DND-41 (cell line): ENCODE data around the gene THSD4.

Experiments
- ATAC-seq: fragments of 200-7000 bp; cut with Tn5 transposase; 3 replicates; pipeline ENCODE4 v1.9.1; 2021; ENCODE audit warnings: low read depth; ENCODE audit not compliant: insufficient read depth
- DNase-seq: peaks from one replicate; pipeline ENCODE4 v3.0.0-alpha.2; 2020
- H2AFZ ChIP-seq: 2 replicates; pipeline ENCODE4 v1.6.0; 2012; ENCODE audit warnings: low read depth, low read length
- H3K27ac ChIP-seq: 2 replicates; pipeline ENCODE4 v1.5.1; 2012; ENCODE audit warnings: low read length, inconsistent platforms
- H3K27me3 ChIP-seq: fragments of 200-600 bp; sonication (generic); 2 replicates; pipeline ENCODE4 v1.6.0; 2012; ENCODE audit warnings: low read length, mild to moderate bottlenecking, inconsistent platforms; ENCODE audit not compliant: insufficient read depth, poor library complexity
- H3K36me3 ChIP-seq: 2 replicates; pipeline ENCODE4 v1.5.1; 2012; ENCODE audit warnings: low read length, inconsistent platforms; ENCODE audit not compliant: insufficient read depth
- H3K4me1 ChIP-seq: 2 replicates; pipeline ENCODE4 v1.5.1; 2012; ENCODE audit warnings: mild to moderate bottlenecking, low read length; ENCODE audit not compliant: insufficient read depth
- H3K4me2 ChIP-seq: 2 replicates; pipeline ENCODE4 v1.6.0; 2012; ENCODE audit warnings: mild to moderate bottlenecking, moderate library complexity, low read length, inconsistent platforms; ENCODE audit not compliant: insufficient read depth
- H3K4me3 ChIP-seq, 2 experiments: fragments of 200-600 bp in 1 of 2; shearing (Covaris generic) in 1 of 2; 2 replicates each; pipeline ENCODE4 v1.5.1; 2012 to 2016; ENCODE audit warnings: inconsistent platforms in 2 of 2, low read length in 2 of 2, mild to moderate bottlenecking in 2 of 2, low read depth in 1 of 2, moderate library complexity in 1 of 2
- H3K79me2 ChIP-seq: 2 replicates; pipeline ENCODE4 v1.6.0; 2012; ENCODE audit warnings: low read length, inconsistent platforms; ENCODE audit not compliant: insufficient read depth
- H3K9ac ChIP-seq: 2 replicates; pipeline ENCODE4 v1.6.0; 2012; ENCODE audit warnings: low read depth, mild to moderate bottlenecking, inconsistent platforms, low read length, moderate library complexity
- H3K9me3 ChIP-seq: 2 replicates; pipeline ENCODE4 v1.5.1; 2012; ENCODE audit warnings: low read length, moderate library complexity, mild to moderate bottlenecking, inconsistent platforms; ENCODE audit not compliant: insufficient read depth, severe bottlenecking
- H4K20me1 ChIP-seq: 2 replicates; pipeline ENCODE4 v1.6.0; 2012; ENCODE audit warnings: low read length; ENCODE audit not compliant: insufficient read depth
- EZH2 ChIP-seq: IDR thresholded peaks from 3 replicates; pipeline ENCODE4 v1.6.1; 2012; ENCODE audit warnings: borderline replicate concordance, low read depth, mild to moderate bottlenecking, moderate library complexity, low read length, inconsistent platforms; ENCODE audit not compliant: severe bottlenecking
- TF ChIP-seq, protein P1 (sequence below): IDR thresholded peaks from 2 replicates; pipeline ENCODE4 v1.5.1; 2012; ENCODE audit warnings: borderline replicate concordance, low read length, moderate library complexity, mild to moderate bottlenecking; ENCODE audit not compliant: poor library complexity, severe bottlenecking; ENCODE audit errors: extremely low read depth

The THSD4 gene

GRCh38 chr15:71592203-71592602 is 476.9 kb downstream of the THSD4 start:
- Histone ChIP-seq H3K27me3 (no peaks in the 10 kb centered on the region), H3K4me3 (no peak overlapping the region), H3K9me3 (no peaks in the 10 kb centered on the region), H3K36me3 (no peaks in the 10 kb centered on the region), H3K27ac (no peak overlapping the region), H3K79me2 (no peaks in the 10 kb centered on the region), H3K9ac (no peak overlapping the region), H3K4me2 (no peak overlapping the region), H3K4me1 (no peaks in the 10 kb centered on the region), H2AFZ (no peak overlapping the region), H4K20me1 (no peaks in the 10 kb centered on the region)
- DNase-seq (no peak), ATAC-seq (no peak)
- TF ChIP-seq, protein P1, sequence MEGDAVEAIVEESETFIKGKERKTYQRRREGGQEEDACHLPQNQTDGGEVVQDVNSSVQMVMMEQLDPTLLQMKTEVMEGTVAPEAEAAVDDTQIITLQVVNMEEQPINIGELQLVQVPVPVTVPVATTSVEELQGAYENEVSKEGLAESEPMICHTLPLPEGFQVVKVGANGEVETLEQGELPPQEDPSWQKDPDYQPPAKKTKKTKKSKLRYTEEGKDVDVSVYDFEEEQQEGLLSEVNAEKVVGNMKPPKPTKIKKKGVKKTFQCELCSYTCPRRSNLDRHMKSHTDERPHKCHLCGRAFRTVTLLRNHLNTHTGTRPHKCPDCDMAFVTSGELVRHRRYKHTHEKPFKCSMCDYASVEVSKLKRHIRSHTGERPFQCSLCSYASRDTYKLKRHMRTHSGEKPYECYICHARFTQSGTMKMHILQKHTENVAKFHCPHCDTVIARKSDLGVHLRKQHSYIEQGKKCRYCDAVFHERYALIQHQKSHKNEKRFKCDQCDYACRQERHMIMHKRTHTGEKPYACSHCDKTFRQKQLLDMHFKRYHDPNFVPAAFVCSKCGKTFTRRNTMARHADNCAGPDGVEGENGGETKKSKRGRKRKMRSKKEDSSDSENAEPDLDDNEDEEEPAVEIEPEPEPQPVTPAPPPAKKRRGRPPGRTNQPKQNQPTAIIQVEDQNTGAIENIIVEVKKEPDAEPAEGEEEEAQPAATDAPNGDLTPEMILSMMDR: no peak
- TF ChIP-seq EZH2: no peak

GRCh38 chr15:71595846-71596553 is 480.7 kb downstream of the THSD4 start:
- Histone ChIP-seq H3K27me3 (no peaks in the 10 kb centered on the region), H3K27ac (no peak overlapping the region), H3K9me3 (no peaks in the 10 kb centered on the region), H3K4me1 (no peaks in the 10 kb centered on the region), H4K20me1 (no peaks in the 10 kb centered on the region), H3K9ac (no peak overlapping the region), H3K4me3 (no peak overlapping the region), H3K4me2 (no peak overlapping the region), H2AFZ (no peak overlapping the region), H3K79me2 (no peaks in the 10 kb centered on the region), H3K36me3 (no peaks in the 10 kb centered on the region)
- TF ChIP-seq, protein P1: no peak
- no peak for TF ChIP-seq EZH2
- ATAC-seq (no peak), DNase-seq (no peak)

DNA sequence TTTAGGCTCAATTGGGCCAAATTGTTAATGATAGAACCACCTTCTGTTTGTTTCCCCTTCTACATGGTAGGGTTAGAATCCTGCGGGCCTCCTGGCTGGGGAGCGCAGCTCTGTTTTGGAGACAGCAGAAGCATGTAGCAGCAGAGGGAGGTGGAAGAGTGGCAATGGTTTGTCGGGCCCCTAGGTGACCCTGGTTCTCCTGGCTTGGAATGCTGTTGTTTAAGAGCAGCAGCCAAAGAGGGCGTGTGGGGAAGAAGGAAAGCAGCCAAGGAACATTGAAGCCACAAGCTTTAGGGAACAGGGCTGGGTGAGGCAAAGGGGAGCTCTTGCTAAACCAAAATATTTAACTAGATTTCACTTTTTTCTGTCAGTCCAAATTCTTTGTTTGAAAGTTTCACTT is 481.4 kb downstream of the THSD4 start:
- Histone ChIP-seq H2AFZ (no peak overlapping the region), H3K4me2 (no peak overlapping the region), H3K9me3 (no peaks in the 10 kb centered on the region), H3K79me2 (no peaks in the 10 kb centered on the region), H3K36me3 (no peaks in the 10 kb centered on the region), H3K27me3 (no peaks in the 10 kb centered on the region), H3K4me3 (no peak overlapping the region), H4K20me1 (no peaks in the 10 kb centered on the region), H3K9ac (no peak overlapping the region), H3K27ac (no peak overlapping the region), H3K4me1 (no peaks in the 10 kb centered on the region)
- ATAC-seq: no peak
- no peak for TF ChIP-seq EZH2
- TF ChIP-seq, protein P1: no peak
- DNase-seq: no peak
